Kasumi-1 (cell line): ENCODE data around the gene KAT5.
"Not testable (repeated sequence)": the region's sequence is repeated elsewhere in the genome, so short reads cannot be mapped to it uniquely, and the experiment has no call there.

Experiments
- DNase-seq, 2 experiments: peaks; one replicate each; lab custom pipeline; 2025; lab: John Stamatoyannopoulos, UW

KAT5 gene

GRCh38 chr11:65744026-65744698 lies 32.1 kb downstream of the KAT5 start:
- DNase-seq = peak in 1 of 2 experiments; percentile 3

- no peak for DNase-seq
Measured at GRCh38 chr11:65744699-65745042, 32.6 kb downstream of the KAT5 start.

GRCh38 chr11:65745049-65745448 lies 33.0 kb downstream of the KAT5 start:
- DNase-seq = no peak

- not testable (repeated sequence) for DNase-seq
Measured at GRCh38 chr11:65762169-65762568, 50.1 kb downstream of the KAT5 start.

- not testable (repeated sequence) for DNase-seq
Measured at GRCh38 chr11:65762816-65763215, 50.8 kb downstream of the KAT5 start.

GRCh38 chr11:65764434-65764833 lies 52.4 kb downstream of the KAT5 start:
- no peak for DNase-seq

GRCh38 chr11:65766535-65766934 lies 54.5 kb downstream of the KAT5 start:
- DNase-seq = peak; percentile 6 to 14

GRCh38 chr11:65767406-65767805 lies 55.4 kb downstream of the KAT5 start:
- no peak for DNase-seq

- not testable (repeated sequence) for DNase-seq
Measured at GRCh38 chr11:65767806-65768205, 55.8 kb downstream of the KAT5 start.
